ENCODE measurements around the gene CSF3R.

CSF3R gene

DNA sequence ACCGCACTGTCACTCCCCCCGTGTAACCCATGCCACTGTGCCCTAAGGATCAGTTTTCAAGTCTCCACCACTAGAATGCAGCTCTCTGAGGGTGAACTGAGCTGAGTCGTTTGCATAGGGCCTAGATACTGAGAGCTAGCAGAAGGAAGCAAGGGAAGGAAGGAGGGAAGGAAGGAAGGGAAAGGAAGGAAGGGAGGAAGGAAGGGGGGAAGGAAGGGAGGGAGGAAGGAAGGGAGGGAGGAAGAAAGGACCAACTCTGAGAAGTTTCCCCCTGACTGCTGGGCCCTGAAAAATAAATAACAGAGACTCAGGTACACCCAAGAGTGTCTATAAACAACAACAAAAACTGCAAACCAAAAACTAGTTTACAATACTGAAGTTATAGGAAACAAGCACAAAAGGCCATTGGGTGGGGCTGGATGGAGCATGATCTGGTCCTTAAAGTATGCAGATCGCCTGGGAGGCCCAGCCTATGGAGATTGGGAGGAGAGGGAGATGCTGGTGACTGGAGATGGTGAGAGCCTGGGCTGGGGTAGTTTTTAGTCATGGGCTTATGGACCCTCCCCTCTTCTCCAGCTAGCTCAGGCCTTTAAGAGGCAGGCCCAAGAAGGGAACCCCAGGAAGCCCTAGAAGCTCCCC lies 16.9 kb downstream of the CSF3R start:
- DNase-seq: no peak
- in situ Hi-C loops (cut with MboI; ENCODE audit: low pct_unique_long_range_greater_than_20kb, low sequenced_read_pairs): no loop called here

- in situ Hi-C loops (cut with MboI; ENCODE audit: low pct_unique_long_range_greater_than_20kb, low sequenced_read_pairs): no loop called here
- no peak for DNase-seq
These were observed 17.9 kb downstream of the CSF3R start for GRCh38 chr1:36464605-36465393.

- peak; percentile 93 for DNase-seq
- in situ Hi-C loops (cut with MboI; ENCODE audit: low pct_unique_long_range_greater_than_20kb, low sequenced_read_pairs): no loop called here
These were observed 18.7 kb downstream of the CSF3R start, which contains the start of gene MRPS15 for GRCh38 chr1:36463803-36464604. Gene MRPS15, minus strand, starts transcription at chr1:36464384. Its CDS starts 109 bp downstream, at chr1:36464275.

DNA sequence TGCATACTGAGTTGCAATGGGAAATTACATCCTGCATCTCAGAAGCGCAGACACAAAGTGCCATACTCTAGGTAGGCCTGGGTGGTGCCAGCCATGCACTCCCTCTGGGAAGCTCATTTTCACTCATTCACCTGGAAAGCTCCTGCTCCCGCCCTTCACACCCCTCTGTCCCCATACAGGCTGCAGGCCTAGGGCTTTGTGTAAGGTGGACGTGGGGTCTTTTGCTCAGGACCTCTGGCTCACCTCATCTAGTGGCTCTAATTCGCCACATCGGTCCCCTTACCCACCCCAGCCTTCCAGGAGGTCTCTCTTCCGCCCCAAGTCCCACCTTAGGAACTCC lies 19.3 kb downstream of the CSF3R start:
- no peak for DNase-seq
- in situ Hi-C loops (cut with MboI; ENCODE audit: low pct_unique_long_range_greater_than_20kb, low sequenced_read_pairs): no loop called here

- in situ Hi-C loops (cut with MboI; ENCODE audit: low pct_unique_long_range_greater_than_20kb, low sequenced_read_pairs): no loop called here
- peak; percentile 26 for DNase-seq
These were observed 23.8 kb downstream of the CSF3R start for GRCh38 chr1:36458910-36459309.

- peak; percentile 85 for DNase-seq
- in situ Hi-C loops (cut with MboI; ENCODE audit: low pct_unique_long_range_greater_than_20kb, low sequenced_read_pairs): no loop called here
These were observed 25.0 kb downstream of the CSF3R start for GRCh38 chr1:36457691-36458090.

- in situ Hi-C loops (cut with MboI; ENCODE audit: low pct_unique_long_range_greater_than_20kb, low sequenced_read_pairs): no loop called here
- DNase-seq: no peak
These were observed 26.3 kb downstream of the CSF3R start for GRCh38 chr1:36456391-36456928.

- no peak for DNase-seq
- in situ Hi-C loops (cut with MboI; ENCODE audit: low pct_unique_long_range_greater_than_20kb, low sequenced_read_pairs): no loop called here
These were observed 27.3 kb downstream of the CSF3R start for GRCh38 chr1:36455386-36455785.

DNA sequence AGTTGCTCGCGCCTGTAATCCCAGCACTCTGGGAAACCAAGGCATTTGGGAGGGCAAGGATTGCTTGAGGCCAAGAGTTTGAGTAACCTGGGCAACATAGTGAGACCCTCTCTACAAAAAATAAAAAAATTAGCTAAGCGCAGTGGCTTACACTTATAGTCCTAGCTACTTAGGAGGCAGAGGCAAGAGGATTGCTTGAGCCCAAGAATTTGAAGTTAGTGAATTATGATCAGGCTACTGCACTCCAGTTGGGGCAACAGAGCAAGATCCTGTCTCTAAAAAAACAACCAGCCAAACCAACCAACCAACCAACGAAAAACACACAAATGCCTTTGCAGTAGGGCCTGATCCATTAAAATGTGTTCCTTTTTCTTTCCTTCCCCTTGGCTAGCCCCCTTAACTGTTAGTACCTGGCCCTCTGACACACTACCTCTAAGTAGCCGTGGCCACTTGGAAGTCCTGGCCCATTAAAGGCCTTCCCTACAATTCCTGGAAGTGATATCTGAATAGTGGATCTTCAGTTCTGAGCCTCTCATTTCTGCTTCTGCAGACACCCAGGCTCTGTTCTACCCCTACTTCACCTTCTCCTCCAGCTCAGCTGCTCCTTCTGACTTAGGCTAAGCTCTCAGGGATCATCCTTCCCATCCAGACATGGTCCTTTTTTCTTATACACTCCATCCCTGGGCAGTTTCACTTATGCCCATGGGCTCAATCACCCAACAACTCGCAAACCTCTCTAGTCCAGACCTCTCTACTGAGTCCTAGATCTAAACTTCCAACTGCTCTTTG lies 28.9 kb downstream of the CSF3R start:
- in situ Hi-C loops (cut with MboI; ENCODE audit: low pct_unique_long_range_greater_than_20kb, low sequenced_read_pairs): no loop called here
- DNase-seq: no peak

DNA sequence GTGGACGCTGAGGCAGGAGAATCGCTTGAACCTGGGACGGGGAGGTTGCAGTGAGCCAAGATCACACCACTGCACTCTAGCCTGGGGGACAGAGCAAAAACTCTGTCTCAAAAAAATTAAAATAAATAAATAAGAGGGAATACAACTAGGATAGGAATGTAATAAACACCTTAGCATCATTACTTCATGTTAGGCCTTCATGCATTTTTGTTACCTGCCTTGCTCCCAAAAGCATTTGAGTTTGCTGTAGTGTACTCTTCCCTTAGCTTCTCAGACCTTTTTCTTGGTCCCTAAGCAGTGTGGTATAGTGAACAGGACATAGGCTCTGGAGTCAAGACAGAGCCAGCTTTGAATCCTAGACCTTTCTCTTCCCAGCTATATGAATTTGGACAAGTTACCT lies 29.7 kb downstream of the CSF3R start:
- no peak for DNase-seq
- in situ Hi-C loops (cut with MboI; ENCODE audit: low pct_unique_long_range_greater_than_20kb, low sequenced_read_pairs): no loop called here

DNA sequence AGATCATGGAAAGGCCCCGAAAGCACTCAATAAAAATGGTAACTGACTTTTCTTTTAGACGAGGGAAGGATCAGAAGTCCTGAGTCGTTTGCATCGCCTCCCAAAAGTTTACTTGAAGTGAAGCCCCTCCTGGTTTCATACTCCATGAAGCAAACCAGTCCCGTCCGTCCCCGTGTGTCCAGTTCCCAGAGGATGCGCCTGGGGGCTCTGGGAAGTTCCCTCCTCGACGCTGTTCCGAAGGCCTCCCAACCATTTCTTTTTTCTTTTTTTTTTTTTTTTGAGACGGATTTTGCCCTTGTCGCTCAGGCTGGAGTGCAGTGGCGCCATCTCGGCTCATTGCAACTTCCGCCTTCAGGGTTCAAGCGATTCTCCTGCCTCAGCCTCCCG lies 31.8 kb downstream of the CSF3R start:
- in situ Hi-C loops (cut with MboI; ENCODE audit: low pct_unique_long_range_greater_than_20kb, low sequenced_read_pairs): no loop called here
- no peak for DNase-seq

- in situ Hi-C loops (cut with MboI; ENCODE audit: low pct_unique_long_range_greater_than_20kb, low sequenced_read_pairs): no loop called here
- no peak for DNase-seq
These were observed 32.3 kb downstream of the CSF3R start, which contains the start of gene OSCP1 for GRCh38 chr1:36450270-36450918. Gene OSCP1, minus strand, starts transcription at chr1:36450451. Its CDS starts 82 bp downstream, at chr1:36450369.

DNA sequence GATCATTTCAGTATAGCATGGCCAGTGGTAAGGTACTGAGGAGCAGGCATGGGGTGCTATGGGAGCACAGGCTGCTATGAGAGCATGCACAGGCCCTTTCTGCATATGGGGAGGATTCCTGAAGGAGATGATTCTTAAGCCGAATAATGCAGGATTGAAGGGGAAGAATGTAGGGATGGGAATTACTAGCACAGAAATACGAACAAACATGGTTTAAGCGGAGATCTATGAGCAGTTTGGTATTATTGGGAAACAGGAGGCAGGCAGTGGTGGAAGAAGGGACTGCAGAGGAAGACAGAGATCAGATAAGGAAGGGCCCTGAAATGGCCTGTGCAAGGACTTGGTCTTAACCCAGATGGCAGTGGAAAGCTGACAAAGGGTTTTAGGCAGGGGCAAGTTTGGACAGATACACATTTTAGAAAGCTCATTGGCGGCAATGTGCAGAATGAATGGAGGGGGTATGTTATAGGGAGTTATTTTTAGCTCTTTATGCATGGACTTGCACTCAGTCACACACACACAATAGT lies 34.1 kb downstream of the CSF3R start:
- peak; percentile 64 for DNase-seq
- in situ Hi-C loops (cut with MboI; ENCODE audit: low pct_unique_long_range_greater_than_20kb, low sequenced_read_pairs): no loop called here

DNA sequence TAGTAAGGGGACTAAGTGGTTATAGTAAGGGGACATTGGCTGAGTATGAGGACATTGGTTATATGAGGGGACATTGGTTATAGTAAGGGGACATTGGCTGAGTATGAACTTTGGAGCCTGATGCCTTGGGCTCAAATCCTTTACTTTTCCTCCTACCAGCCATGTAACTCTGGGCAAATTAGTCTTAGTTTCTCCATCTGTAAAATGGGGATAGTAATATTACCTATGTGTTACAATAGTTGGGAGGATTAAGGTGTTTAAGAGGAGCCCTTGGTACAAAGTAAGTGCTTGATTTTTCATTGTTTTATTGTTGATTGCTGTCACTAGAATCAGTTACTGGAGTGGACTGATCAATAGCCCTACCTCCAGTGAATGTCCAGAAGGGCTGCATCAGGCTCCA lies 35.3 kb downstream of the CSF3R start:
- no peak for DNase-seq
- in situ Hi-C loops (cut with MboI; ENCODE audit: low pct_unique_long_range_greater_than_20kb, low sequenced_read_pairs): no loop called here

DNA sequence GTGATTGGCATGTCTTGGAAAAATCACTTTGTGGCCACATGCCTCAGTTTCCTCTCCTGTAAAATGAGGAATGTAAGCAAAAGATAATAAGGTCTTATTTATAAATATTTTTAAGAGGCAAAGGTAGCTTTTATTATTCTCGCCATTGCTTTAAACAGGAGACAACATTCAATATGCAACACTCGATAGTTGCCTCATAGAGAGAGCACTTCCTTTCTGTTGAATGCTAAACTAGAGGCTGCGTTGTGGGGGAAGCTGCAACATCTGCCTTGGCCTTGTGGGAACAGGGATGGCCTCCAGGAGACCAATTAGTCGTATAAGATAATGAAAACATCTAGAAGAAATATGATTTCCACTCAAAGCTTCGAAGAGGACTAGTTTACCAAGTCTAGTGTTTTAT lies 36.0 kb downstream of the CSF3R start:
- in situ Hi-C loops (cut with MboI; ENCODE audit: low pct_unique_long_range_greater_than_20kb, low sequenced_read_pairs): no loop called here
- peak; percentile 28 for DNase-seq

DNA sequence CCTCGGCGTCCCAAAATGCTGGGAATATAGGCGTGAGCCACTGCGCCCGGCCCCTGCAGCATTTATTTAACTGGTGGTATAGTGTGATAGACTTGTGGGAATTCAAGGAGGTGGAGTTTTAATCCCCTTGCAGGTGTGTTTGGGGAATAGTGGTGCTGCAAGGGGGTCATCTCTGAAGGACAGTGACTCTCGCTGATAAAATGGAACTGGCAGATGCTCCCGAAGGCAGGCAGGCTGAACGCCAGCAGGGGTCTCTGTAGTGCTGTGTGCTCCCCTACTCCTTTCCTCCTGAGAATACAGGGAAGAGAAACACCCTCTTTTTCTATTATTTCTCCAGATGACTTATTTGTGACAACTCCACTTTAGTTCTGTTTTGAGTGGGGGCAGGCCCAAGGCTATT lies 36.4 kb downstream of the CSF3R start:
- DNase-seq: peak; percentile 74

DNA sequence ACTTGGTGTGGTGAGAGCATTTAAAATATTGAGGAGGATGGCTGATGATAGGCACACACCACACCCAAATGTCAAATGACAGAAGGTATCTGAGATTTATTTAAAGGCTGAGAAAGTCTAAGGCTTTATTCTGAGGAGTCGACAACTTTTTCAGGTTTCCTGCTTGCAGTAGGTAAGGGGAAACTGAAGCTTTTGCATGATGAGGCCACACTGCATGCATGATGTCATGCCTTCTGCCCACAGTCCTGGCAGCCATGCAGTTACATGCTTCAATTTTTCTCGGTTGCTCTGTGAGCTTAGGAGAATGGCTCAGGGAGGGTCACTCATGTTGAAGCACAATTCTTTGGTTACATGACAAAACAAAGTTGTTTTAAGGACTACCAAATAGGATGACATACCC lies 39.4 kb downstream of the CSF3R start:
- no peak for DNase-seq
- in situ Hi-C loops (cut with MboI; ENCODE audit: low pct_unique_long_range_greater_than_20kb, low sequenced_read_pairs): no loop called here

More for the DNA sequence above, 36.4 kb downstream of the CSF3R start:
- in situ Hi-C loops (cut with MboI; ENCODE audit: low pct_unique_long_range_greater_than_20kb, low sequenced_read_pairs): no loop called here

DNA sequence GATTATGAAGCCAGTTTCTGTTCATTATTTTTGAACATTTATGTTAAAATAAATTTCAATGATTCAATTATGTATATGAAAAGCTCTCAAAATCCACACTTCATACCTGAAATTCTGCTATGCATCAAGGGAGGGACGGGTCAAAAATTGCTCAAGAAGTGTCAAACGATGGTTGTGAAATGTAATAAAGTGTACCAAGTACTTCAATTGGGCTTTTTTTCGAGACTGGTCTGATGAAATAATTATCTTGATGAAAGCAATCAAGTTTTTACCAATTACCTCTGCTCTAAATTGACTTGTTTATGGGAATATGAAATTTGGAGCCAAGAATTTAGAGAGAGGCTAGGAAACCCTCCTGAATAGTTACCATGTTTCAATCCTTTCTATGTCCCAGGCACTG lies 40.4 kb downstream of the CSF3R start:
- no peak for DNase-seq
- in situ Hi-C loops (cut with MboI; ENCODE audit: low pct_unique_long_range_greater_than_20kb, low sequenced_read_pairs): no loop called here

Measured in KBM-7 (cell line).